Neural progenitor cell (in vitro differentiated cells): Measurements from ENCODE around the gene TRPC4AP.

Experiments used
- CTCF ChIP-seq: fragments of 200-600 bp; sonication (generic); IDR thresholded peaks from 2 replicates; pipeline ENCODE4 v1.5.1; 2017; ENCODE audit warnings: antibody characterized with exemption, mild to moderate bottlenecking
- EZH2 ChIP-seq: fragments of 200-600 bp; sonication (generic); IDR thresholded peaks from 2 replicates; pipeline ENCODE4 v1.6.1; 2017; ENCODE audit warnings: antibody characterized with exemption, mild to moderate bottlenecking, moderate library complexity
- EZH2phosphoT487 ChIP-seq: fragments of 200-600 bp; sonication (generic); IDR thresholded peaks from 2 replicates; pipeline ENCODE4 v1.6.1; 2017; ENCODE audit warnings: antibody characterized with exemption

GRCh38 chr20:35006009-35006408, 86.6 kb downstream of the TRPC4AP start:
- no peak for TF ChIP-seq CTCF
- no peak for TF ChIP-seq EZH2phosphoT487
- no peak for TF ChIP-seq EZH2
